ENCODE data around the gene SRSF9.
A peak's percentile ranks its signal among the peaks of the same experiment; 100 is the strongest.
"Not testable (repeated sequence)": the region's sequence is repeated elsewhere in the genome, so short reads cannot be mapped to it uniquely, and the experiment has no call there.

Gene SRSF9

DNA sequence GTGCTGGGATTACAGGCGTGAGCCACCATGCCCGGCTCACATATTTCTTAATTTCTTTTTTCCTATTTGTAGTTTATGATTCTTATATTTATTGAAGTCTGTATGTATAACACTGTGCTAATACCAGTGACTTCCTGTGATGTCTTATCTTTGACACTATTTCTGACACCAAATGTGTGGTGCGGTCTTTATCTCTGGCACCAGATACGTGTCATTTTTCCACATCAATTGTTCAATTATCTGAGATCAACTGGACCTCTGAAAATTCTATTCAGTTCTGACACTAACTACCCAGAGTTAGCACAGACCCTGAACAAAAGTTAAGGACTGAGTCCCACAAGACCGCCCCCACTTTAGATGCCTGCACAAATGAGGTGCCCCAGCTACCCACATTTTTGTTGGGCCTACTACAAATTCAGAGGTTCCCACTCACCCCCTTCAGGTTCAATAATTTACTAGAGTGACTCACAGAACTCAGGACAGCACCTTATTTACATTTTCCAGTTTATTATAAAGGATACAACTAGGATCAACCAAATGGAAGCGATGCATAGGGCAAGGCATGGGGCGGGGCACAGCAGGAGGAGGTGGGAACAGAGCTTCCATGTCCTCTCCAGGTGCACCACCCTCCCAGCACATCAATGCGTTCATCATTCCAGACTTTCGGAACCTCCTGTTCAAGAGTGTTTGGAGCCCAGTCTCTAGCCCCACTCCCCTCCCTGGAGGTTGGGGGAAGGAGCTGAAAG lies 11.6 kb upstream of the SRSF9 start:
- DNase-seq: no peak

GRCh38 chr12:120480211-120480610 lies 10.7 kb upstream of the SRSF9 start:
- DNase-seq: no peak

GRCh38 chr12:120479458-120479857 lies 9.9 kb upstream of the SRSF9 start:
- no peak for DNase-seq

DNA sequence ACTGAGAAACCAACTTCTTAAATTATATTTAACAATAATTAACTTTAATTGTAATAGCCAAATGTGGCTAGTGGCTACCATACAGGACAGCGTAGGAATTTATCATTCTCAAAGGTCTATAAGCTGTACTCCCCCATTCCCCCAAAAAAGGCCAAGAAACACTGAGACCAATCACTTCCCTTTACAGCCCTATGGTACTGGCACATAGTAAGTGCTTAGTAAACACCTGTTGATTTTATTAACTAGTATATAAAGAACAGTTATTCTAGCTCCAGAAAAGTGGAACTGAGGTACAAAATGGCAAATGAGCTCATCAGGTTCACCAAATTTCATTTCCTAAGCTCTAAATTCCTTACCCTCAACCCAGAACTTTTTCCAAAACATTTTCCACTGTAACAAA lies 6.1 kb upstream of the SRSF9 start:
- DNase-seq: no peak

DNA sequence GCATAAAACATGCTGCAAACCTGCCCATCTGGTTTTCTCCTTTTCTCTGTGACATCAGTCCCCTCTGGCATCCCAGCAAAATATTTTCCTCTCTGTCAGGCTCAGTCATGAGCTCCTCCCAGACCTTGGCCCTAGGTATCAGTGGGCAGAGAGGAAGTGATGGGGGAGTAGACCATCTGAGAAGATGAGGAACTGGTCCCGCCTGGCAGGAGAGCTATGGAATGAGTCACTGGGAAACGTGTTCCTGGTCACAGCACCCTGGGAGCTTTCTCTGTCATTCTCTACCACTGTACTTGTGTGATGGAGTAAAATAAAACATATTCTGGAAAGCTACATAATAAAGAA lies 5.0 kb upstream of the SRSF9 start:
- peak; percentile 93 for DNase-seq

DNA sequence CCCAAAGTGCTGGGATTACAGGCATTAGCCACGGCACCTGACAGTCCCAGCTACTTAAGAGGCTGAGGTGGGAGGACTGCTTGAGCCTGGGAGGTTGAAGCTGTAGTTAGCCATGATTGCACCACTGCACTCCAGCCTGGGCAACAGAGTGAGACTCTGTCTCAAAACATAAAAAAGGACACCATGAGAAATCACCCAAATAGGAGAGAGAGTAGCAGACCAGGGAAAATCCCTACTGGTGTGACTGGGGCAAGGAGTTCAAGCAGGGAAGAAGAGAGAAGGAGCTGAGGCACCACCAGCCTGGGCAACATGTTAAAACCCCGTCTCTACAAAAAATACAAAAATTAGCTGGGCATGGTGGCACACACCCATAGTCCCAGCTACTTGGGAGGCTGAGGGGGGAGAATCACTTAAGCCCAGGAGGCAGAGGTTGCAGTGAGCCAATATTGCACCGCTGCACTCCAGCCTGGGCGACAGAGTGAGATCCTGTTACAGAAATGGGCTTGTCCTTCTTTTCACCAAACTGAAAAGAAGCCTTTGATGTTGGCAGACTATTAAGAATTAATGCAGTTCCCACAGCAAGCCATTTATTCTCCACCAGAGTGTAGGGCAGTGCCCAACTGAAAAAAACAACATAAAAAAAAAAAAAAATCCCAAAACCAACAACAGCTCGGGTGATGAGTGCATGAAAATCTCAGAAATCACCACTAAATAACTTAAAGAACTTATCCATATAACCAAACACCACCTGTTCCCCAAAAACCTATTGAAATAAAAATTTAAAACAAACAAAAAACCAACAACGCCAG lies 4.5 kb upstream of the SRSF9 start:
- DNase-seq: no peak

DNA sequence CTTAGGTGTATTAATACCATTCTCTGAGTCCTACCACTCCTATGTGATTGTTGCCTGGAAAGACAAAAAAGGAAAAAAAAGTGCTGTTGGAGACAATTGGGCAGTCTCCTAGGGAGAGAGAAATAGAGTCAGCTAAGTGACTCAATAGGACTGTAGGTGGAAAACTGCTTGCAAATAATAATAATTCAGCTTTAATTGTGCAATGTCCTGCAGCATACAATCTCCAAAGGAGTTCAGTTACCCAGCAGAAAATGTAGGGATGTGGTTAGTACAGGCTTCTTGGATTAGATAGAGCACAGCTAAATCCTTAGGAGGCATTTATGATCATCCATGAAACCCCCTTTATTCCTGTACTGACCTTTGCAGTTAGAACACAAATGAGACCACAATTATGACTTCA lies 3.0 kb upstream of the SRSF9 start:
- DNase-seq: no peak

- peak; percentile 29 for DNase-seq
These were observed 719 bp upstream of the SRSF9 start for GRCh38 chr12:120470150-120470784.

GRCh38 chr12:120468821-120469449 lies 613 bp downstream of the SRSF9 start:
- no peak for DNase-seq

DNA sequence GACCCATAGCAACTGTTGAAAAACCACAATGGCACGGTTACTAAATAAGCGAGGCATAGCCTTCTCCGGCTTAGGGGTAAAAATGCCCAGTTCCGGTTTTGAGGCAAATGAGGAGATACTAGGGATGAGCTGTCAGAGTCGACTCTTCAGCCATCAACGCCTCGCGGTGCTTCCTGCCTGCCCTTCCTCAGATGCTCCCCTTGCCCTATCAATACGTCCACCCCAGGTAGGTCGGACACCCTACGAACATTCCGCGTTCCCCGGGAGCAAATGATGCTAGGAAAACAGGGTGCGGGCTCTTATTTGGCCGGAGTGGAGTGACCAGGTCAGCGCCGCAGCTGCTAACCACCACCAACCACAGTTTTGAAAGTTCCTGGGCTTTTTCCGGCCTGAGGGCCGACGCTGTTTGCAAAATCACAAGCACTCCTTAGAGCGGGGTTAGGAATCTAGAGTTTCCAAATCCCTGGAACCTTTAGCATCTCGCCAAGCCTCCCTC lies 1.2 kb downstream of the SRSF9 start:
- DNase-seq: peak; percentile 65

DNA sequence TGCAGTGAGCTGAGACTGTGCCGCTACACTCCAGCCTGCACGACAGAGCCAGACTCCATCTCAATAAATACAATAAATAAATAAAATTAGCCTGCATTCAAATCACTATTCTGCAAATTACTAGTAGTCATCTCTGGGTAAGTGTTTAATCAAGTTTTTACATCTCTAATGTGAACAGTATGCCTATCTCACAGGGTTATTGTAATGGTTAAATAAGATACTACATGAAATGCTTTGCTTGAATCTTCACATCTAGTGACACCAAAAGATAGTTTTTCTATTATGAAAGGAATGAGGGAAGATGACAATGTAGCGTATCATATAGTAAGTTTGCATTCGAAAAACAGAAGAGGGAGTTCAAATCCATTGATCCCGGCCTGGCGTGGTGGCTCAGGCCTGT lies 2.1 kb downstream of the SRSF9 start:
- no peak for DNase-seq

DNA sequence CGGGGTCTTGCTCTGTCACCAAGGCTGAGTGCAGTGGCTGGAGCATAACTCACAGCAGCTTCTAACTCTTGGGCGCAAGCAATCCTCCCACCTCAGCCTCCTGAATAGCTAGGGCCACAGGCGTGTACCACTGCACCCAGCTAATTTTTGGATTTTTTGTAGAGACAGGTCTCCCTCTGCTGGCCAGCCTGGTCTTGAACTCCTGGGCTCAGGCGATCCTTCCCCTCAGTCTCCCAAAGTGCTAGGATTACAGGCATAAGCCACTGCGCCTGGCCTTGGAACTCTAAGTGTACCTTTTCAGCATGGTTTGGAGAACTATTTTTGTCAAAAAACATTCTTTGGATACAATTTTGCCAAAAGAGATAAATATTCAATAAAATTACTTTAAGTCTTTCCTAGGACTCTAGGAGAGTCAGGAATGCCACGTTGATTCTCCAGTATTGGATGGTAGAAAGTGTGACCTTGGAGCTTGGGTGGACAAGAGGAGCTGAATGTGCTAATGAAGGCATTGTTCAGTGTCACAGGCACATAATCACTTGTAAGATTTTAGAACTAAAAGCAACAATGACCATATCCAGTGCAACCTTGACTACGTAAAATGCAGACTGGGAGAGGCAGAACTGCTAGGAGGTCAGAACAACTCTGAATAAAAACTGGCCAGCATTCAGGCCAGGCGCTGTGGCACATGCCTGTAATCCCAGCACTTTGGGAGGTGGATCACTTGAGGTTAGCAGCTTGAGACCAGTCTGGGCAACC lies 2.8 kb downstream of the SRSF9 start:
- DNase-seq: peak; percentile 62

DNA sequence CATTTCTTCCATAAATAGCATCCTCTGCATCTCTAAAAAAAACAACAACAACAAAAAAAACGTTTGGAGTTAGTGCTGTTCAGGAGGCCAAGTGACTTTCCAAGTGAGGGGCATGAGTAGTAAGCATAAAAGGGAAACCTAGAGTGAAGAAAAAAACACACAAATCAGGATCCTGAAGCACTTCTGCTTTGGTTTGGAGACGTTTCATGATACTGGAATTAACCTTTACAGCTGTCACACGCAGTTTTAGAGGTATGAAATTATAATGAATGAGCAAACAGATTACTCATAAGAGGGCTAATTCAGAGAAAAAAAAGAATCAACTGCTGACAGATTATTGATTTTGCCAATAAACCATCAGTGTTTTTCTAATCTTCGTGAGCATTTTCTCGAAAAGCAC lies 3.8 kb downstream of the SRSF9 start:
- DNase-seq: no peak

- DNase-seq: no peak
These were observed 5.8 kb downstream of the SRSF9 start for GRCh38 chr12:120463712-120464111.

DNA sequence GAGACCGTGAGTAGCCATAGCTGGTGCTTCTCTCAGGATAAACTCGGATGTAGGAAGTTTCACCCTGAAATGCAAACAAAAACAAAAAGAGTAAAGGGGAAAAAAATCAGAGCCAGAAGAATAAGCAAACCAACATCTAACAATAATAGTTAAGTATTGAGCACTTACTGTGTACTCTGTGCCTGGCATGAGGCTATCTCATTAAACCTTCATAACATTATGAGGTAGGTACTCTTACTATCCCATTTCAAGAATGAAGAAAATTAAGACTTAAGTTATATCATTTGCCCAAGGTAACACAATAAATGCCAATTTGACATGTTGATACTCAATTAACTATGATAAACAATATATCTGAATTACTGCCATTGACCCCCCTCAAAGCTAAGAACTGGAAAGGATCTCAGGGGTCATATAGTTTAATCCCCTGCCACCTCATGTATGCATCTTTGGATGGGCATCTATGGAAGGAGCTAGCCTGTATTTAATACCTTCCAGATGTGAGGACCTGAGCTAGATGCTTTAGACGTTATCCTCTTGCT lies 7.4 kb downstream of the SRSF9 start:
- no peak for DNase-seq

- DNase-seq: no peak
These were observed 9.4 kb downstream of the SRSF9 start for GRCh38 chr12:120460157-120460556.

DNA sequence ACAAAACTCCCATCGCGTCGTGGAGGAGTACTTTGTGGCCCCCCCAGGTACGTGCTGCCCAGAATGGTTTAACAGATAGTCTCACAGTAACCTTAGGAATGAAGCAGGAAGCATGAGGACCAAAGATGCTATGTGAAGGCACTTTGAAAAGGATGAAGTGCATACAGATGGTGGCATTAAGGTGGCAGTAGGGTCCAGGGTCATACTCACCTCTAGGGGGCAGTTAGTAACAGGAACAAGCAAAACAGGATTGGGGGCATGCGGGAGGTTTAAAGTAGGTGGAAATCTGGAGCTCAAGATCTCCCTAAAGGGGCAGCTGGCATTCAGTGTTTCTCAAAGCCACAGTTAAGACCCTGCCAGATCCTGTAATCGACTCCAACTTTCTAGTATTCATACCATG lies 12.4 kb downstream of the SRSF9 start:
- no peak for DNase-seq

DNA sequence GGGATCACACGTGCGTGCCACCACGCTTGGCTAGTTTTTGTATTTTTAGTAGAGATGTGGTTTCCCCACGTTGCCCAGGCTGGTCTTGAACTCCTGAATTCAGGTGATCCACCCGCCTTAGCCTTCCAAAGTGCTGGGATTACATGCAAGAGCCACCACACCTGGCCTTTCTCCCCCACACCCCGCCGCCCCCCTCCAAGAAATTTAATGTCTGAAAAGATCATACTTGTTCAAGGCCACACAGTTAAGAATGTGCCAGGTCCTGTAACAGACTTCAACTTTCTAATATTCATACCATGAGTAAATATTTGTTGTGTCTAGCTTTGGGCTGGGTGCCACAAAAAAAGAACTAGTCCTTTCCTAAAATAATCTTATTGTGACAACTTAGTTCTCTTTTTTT lies 14.2 kb downstream of the SRSF9 start:
- no peak for DNase-seq

- peak; percentile 32 for DNase-seq
These were observed 15.6 kb downstream of the SRSF9 start for GRCh38 chr12:120453977-120454376.

DNA sequence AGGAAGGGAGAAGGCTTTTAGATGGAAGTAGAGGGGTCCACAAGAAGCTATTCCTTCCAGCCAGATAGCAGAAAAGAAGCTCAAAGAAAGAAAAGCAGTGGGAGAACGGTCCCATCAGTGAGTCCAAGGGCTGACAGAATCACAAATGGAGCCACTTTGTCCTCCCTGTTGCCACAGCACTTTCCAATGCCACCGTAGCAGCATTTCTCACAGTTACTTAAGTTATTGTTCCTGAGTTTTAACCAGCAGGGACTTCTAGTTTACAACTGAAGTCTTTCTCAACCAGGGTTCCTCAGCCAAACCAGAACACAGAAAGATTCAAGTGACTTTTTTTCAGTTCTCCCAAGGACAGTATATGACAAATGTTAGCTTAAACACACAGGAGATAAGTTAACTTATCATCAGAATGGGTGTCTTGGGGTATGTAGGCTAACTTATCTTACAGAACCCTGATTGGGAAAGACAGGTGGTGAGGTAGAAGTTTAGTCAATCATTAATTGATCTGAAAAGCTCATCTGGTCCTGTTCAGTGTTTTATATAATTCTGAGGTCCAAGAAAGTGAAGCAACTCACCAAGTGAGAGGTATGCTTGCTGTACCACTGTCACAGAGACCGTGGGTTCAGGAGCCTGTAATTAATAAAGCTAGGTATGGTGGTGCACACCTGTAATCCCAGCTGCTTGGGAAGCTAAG lies 16.3 kb downstream of the SRSF9 start:
- no peak for DNase-seq

- DNase-seq: not testable (repeated sequence)
These were observed 17.0 kb downstream of the SRSF9 start for GRCh38 chr12:120452524-120452923.

- DNase-seq: no peak
These were observed 21.6 kb downstream of the SRSF9 start for GRCh38 chr12:120447992-120448391.

Data from EL (cell line).